Activated CD8-positive, alpha-beta memory T cell treated with anti-CD3 and anti-CD28 coated beads for 48 hours (primary cell): ENCODE data around the gene SKIC8.

ENCODE experiments used
- DNase-seq, 3 experiments: peaks; one replicate each; pipeline ENCODE4 v3.0.0-alpha.2; 2020; ENCODE audit warnings: low read depth in 2 of 3, low spot score in 2 of 3

SKIC8 gene

DNA sequence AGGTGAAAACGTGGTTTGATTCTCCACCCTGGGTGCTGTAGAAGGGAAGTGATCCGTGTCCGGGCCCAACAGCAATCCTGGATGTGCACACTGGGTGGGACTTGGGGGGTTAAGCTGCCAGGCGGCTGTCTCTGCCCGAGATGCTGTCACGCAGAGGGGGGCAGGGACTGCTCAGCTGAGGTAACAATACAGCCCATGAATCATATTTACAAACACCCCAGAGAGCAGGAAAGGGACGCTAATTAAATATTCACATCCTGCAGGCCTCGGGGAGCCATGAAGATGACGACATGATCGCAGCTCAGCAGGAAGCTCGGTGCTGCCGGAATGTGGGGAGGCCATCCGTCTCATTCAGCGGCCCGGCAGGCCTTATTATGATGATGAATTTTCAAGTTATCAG lies 22.8 kb upstream of the SKIC8 start:
- DNase-seq, result no peak

DNA sequence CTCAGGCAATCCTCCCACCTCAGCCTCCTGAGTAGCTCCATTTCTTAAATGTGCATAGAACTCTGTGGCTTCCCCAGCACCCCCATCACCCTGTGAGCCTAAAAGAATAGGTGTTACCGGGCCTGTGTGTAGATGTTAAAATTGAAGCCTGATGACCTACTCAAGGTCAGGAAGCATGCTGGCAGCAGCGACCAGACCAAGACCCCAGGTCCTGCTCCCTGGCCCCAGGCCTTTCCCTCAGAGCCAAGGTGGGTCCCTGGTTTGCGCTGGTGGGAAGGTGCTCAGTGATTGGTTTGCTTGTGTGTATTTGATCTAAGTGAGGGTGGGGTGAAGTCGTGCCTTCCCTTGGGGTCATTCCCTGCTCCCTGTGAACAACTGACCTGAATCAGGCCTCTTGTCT lies 22.4 kb upstream of the SKIC8 start:
- DNase-seq, result no peak

DNA sequence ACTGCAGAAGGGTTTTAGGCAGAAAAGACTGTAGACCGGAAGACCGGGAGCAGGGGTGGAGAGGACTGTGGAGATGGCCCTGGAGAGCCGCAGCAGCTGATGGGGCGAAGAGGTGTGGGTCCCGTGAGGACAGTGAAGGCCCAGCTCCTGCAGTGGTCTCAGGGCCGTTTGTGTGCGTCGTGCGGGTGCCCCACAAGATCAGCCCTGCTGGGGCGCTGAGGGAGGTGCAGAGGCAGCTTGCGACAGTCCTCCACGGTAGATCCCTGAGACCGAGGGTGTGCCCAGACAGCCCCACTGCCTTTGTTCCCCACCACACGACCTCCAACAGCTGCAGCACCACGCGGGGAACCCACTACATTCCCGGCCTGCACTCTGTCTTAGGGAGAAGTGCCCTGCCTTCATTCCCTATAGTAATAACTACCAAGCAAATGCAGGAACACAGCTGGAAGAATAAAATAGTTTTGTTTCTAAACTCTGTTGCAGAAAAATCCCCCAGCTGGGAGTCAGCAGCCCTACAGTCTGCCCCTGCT lies 21.7 kb upstream of the SKIC8 start:
- DNase-seq, result no peak

DNA sequence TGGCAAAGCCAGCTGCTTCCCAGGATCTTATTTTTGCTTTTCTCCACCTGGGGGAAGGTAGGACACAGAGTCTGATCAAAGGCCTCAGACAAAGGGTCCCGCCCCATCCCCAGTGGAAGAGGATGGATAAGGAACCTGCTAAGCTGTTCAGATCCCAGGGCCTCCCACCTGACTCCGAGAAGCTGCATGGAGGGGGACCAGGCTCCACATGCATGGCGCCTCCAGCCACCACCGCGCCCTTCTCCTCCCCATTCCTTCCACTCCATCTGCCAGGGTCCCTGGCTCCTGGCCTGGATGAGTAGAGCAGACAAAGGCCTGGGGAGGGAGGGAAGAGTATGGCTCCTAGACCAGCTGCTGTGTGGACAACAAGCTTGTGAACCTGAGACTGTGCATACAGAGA lies 20.8 kb upstream of the SKIC8 start:
- DNase-seq, result no peak

DNA sequence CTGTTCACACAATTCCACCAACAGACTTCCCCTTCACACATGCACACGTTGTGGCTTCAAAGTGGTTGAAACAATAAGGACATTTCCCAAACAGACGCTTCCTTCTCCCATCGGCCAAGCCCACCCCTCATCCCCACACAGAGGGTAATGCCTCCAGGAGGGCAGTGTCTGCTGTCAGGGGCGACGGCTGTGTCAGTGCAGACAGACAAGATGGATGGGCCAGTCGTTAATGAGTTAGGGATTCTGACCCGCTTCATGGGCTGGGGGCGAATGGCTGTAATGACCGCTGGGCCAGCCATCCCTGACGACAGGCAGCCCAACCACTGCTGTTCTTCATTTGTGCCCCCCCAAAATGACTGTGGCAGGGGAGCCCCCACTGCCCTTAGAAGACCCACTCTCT lies 20.2 kb upstream of the SKIC8 start:
- no peak for DNase-seq

DNA sequence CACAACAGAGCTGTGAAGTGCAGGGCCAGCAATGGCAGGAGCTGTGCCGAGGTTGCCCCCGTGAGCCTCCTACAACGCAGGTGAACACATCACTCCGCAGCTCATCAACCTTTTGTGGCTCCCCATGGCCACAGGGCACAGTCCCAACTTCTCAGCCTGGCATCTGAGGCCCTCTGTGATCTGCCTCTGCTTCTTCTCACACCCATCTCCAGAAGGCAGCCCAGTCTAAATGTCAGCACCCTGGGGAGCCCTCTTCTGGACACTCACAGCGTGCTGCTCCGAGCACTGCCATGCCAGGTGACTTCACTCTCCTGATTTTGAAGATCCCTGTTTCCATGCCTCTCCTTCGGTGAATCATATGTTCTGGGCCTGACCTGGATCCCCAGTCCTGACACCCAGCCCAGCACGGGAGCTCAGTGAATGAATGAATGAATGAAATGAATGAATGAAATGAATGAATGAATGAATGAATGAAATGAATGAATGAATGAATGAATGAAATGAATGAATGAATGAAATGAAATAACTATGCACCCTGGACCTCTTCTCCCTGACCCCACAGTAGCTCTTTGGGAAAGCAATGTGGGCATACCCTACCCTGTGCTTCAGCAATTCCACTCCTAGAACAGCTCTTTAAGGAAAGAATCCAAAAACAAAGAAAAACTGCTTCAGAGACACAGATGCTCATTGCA lies 17.9 kb upstream of the SKIC8 start:
- no peak for DNase-seq

DNA sequence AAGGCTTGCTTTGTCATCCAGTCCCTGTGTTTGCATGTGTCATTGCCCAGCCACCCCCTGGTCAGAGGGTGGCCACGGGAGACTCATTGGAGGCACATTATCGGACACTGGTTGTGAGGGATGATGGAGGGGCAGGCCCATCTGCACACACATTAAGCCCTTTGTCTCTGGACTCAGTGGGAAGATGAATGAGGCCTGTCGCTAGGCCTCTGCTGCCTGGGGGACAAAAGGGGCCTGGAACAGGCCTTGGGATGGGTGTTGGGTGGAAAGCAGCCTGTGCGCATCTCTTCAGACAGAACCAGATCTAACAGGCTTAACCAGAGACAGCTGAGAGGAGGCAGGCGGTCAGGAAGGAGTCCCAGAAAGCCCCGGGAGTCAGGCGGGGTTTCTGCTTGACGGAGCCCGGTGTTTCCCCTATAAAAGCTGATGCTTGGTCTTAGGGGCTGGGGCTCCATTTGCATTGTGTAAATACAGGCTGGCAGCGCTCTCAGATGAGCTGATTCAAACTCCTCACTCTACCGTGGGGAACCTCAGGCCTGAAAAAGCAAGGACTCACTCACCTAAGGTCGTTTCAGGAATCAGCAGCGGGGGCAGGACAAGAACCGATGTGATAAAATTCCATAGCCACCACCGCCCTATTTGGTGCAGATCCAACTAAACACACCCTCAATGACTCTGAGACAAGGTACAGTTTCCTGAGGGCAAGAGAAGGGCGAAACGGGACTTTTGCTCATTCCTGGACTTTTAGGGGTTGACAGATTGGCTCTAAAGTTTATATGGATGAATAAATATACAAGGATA lies 17.1 kb upstream of the SKIC8 start:
- DNase-seq, result no peak

DNA sequence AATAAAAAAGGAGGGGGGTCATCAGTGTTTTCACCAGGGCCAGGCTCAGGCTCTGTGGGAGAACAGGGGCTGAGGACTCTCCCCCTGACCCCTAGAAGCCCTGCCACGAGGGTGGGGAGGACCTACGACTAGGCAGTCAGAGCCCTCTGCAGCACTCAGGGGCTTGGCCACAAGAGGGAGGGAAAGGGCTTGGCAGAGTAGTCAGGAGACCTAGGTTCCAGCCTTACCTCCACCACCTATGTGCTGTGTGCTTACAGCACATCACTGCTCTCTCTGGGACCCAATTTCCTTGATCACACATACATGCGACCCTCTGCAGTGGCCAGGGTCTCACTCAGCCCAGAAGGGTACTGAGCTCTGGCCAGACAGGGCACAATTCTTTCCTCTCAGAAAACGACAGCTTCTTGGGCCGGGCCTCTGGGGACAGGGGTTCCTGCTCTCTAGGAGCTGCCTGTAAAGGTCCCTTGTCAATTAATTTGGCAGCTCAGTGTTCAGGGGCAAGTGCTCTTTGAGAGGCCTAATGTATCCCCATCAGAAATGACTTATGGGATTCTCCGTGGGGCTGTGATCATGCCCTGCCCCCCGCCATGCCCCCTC lies 16.4 kb upstream of the SKIC8 start:
- no peak for DNase-seq

DNA sequence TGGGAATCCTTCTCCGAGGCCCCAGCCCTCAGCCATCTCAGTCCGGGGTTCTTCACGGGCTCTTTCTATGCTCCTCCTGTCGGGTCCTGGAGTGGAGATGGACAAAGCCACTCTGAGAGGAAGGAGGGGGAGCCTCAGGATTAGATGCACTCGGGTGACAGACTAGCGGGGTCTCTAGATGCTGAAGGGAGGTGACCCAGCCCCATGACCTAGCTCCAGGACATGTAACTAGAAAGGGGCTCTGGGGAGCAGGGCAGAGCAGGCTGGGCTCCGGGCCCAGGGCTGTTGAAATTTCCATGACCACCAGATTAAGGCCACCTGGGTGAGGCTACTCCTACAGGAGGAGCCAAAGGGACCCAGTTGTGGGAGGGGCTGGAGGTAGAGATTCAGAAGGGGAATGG lies 14.8 kb upstream of the SKIC8 start:
- DNase-seq, result no peak

DNA sequence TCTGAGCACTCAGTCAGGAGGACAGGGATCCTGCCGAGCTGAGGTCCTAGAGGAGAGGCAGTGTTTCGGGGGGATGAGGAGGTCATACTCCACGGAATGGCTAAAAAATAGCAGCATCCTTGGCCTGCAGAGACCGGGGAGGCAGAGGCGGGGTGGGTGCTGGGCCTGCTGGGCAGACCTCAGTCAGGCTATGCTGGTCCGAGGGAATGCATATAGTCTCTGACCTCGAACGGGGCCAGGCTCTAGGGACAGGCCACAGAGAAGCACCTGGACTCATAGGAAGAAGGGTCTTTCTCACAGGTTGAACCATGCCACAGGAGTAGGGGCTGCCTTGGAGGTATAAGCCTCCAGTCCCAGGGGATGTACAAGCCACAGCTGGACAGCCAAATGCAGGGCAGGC lies 14.0 kb upstream of the SKIC8 start:
- no peak for DNase-seq

DNA sequence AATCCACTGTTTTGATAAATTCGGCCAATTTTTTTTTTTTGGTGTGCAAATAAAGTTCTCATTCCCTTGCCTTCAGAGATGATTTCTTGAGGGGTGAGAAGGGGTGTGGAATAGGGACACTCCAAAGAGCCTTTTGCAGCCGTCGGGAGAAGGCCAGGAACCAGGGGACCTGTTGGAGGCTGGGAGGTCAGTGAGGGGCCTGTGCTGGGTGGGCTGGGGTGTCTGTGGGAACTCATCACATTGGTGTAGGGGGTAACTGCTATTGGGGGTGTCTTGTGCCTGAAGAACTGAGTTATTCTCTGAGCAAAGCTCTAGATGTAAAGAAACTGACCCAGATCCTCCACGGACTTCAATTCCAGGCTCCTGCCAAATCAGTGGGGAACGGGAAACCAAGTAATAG lies 13.5 kb upstream of the SKIC8 start:
- no peak for DNase-seq

DNA sequence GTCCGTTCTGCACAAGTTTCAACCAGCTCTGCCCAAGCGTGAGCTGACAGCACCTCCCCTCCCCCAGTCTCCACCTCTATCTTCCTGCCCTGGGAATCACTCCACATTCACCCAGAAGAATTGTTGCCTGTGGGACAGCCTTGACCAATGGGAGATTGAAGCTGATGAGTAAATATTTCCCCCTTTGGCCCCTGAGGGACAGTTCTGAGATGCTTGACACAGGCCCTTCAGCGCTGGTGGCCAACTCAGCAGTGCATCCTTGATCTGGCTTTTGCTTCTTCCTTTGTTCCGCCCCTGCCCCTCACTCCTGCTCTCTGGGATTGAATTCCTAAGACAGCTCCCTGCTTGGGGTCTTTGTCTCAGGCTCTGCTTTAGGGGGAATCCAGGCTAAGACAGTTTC lies 13.1 kb upstream of the SKIC8 start:
- DNase-seq, result no peak

DNA sequence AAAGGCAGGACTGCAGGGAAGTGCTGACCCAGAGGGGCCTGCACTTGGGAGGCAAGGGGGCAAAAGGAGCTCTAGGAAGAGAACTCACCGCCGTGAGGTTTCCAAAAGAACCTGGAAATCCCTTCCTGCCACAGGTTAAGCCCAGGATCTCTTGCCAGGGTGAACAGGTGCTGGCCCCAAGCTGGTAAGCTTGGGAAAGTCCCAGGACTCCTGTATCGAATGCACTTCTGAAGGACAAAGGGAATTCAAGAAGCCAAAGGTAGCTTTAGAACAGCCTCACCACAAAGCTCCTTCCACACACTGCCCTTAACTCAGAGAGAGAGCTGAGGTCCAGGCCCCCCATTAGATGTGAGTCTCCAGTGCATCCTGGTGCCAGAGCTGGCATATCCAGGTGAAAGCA lies 11.9 kb upstream of the SKIC8 start:
- no peak for DNase-seq

DNA sequence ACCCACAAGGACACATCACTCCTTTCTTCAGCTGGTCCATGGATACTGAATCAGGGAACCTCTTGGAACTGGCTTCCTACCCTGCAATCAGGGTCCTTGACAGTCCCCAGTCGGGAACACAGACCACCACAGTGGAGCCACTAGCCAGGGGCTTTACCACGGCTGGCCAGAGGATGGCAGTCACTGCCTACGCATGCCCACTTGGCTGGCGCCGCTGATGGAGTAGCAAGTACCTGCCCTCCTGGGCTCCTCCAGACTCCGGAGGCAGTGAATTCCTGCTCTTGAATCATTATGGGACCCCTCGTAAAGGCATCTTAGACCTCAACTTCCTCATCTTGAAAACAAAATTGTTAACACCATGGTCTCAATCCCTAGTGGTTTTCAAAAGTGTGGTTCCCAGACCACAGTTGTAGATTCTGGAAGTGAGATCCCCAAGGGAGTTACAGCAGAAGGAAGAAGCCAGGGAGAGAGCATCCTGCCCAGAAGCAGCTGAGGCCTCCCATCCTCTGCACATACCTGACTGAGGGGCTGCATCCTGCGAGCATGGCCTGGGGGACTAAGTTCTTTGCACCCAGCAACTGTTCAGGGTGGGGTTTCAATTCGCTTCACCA lies 9.1 kb upstream of the SKIC8 start:
- peak; percentile 25 to 42 (median 30) for DNase-seq

DNA sequence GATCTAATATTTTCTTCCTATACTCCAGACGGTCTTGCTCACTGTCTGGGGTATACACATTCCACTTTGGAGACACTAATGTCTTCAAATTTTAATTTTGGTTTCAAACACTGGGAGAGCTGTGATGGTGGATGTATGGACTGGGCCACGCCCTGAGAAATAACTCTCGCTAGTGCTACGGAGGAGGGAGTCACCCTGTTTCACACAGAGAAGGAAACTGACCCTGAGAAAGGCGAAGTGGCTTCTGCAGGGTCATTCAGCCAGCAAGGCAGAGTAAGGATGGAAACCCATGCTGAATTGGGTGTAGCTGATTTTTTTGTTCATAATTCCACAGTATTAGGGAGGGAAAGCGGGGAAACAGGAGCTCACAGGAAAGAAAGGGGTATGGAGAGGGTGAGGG lies 8.6 kb upstream of the SKIC8 start:
- no peak for DNase-seq

DNA sequence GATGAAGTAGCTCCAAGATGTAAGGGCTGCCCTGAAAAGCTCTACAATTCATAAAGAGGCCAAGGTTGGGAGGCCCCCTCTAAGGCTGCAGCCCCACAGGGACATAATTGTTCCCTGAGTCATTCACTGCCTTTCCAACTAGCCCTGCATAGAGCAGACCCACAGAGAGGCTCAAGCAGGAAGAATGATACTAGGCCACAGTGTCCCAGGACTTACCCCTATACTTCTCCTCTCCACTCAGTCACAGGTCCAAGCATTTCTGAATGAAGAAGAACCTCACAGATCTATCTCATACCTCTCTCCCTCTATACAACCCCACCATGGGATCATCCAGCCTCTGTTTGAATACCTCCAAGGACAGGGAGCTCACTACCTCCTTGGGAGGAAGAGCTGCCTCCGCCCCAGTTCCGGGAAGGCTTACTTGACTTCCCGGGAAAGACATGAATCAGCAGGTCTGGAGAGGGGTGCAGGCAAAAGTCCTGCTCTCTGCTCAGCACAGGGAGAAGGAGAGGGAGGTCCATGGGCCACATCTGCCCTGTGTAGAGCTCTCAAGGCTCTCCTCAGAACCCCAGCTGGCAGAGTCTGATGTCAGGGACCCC lies 6.9 kb upstream of the SKIC8 start:
- DNase-seq, result no peak

DNA sequence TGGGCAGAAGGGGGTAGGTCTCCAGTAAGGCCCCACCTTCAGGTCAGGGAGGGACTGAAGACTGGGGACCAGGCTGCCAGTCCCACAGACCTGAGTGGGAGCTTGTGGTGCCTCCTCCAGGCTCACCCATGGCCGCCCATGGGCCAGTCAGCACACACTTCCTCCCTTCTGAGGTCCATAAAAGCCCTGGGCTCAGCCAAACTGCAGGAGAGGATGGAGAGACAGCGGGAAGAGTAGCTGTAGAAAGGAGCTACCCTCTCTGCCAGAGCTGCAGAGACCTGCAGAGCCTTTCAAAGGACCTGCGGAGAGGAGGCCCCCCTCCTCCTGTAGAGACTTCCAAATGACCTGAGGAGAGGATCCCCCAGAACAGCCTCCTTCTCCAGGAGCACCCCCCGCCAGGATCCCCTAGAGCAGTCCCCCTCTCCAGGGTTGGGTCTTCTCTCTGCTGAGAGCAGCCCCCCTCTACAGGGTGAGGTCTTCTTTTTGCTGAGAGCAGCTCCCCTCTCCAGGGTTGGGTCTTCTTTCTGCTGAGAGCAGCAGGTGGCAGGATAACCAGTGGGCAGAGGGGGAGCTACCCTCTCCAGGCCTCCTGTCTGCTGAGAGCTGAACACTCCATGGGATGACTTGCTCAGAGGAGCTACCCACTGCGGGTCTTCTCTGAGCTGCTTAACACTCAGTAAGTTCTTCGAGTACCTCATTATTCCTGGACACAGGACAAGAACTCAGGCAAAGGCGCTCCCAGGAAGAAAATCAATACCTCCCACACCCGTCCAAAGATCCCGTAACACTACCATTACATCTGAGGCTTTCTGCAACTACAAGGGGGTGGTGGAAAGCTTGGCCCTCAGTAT lies 5.0 kb upstream of the SKIC8 start:
- no peak for DNase-seq

DNA sequence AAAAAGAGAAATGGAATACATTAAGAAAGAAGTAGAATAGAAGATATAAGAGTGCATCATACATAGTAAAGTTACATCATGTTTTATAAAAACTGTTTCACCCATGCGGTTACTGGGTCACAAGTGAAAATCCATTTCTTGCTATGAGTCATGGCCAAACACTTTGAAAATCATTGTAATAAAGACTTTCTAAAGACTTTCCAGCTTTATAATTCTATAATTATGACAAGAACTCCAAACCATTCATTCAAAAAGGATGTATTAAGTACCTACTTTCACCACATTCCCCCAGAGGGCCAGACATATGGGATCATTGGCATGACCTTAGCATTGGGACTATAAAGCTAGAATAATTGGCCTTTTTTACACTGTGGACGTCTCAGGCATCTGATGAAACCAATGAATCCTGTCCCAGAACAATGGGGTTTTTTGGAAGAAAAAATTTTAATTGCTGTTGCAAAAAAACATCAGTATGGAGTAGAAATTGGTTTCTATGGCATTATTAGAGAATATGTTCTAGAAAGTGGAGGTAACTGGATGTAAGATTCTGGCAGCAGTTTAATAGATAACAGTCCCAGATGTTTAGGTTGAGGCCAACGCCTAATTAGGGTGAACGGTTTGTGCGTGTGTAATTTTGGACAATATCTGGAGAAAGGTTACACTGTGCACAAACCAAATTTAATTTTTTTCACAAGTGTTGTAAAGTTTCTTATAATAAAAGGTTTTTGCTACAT lies 3.3 kb upstream of the SKIC8 start:
- no peak for DNase-seq

DNA sequence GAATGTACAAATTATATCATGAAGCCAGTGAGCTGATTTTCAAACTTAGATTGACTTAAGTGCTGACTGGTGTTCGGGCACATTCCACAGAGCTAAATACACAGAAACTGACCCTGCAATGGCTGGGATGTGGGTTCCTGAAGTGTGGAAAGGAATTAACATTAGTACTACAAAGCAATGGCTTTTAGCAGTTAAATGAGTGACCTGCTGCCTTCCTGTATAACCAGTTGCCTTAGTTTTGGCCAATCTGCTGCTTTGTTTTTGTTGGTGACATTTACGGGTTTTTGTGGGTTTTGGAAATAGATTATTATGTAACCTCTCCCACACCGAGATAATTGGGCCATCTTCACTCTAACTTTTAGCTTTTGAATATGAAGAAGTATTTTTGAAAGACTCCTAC lies 2.4 kb upstream of the SKIC8 start:
- DNase-seq, result no peak

DNA sequence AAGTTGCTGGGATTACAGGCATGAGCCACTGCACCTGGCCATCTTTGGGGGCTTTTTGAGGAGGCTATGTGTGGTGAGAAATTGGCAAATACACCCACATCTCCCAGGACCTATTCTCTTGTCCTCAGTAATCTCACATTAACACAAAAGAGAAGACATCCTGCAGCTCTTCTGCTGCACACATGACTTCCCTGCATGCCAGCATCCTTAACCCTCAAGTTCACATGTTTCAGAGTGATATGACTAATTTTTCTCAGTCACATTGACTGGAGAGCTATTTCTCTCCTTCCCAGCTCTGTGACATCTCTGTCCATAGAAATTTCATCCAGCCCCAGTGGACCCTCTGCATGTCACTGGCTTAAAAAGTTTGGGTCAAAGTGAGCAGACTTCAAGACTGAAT lies 1.9 kb upstream of the SKIC8 start:
- no peak for DNase-seq
